GM21619 (cell line): ENCODE data around the gene RIOK2.
"Not testable (repeated sequence)": the region's sequence is repeated elsewhere in the genome, so short reads cannot be mapped to it uniquely, and the experiment has no call there.

ENCODE experiments used
- ATAC-seq: cut with Tn5 transposase; IDR thresholded peaks from one replicate; pipeline ENCODE4 v1.9.1; 2021; ENCODE audit not compliant: unreplicated experiment

The RIOK2 gene

DNA sequence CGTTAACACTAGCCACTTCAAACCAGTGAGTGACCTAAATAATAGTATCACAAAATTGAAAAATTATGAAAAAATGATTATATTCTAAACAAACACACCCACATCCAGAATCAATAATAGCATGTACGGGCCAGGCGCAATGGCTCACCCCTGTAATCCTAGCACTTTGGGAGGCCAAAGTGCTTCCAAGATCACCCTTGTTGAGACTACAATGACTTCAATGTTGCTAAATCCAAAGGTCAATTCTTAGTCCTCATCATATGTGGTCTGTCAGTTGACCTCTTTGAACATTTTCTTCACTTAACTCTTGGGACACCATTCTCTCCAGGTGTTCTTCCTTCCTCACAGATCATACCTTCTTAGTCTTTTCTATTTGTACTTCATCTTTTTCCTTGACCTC lies 11.3 kb downstream of the RIOK2 start:
- no peak for ATAC-seq

DNA sequence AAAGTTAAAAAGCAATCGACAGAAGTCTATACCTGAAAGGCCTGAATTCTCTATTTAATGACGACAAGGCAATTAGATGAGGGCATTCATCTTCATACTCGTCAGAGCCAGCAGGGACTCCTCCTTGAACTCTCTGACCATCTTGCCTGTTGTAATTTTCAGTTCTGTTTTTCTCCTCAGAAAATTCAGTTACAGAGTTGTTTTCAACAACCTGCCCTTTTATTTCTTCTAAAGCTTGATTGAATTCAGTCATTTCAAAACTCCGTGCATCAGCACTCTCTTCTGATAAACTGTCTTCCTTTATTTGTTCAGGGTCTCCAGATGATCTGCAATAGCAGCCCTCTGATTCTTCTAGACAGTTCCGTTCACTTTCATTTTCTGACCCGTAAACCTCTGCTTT lies 15.6 kb downstream of the RIOK2 start:
- peak; percentile 66 for ATAC-seq

- ATAC-seq = no peak
Observed at GRCh38 chr5:97165726-97166125, 17.3 kb downstream of the RIOK2 start.

GRCh38 chr5:97164846-97165245 lies 18.2 kb downstream of the RIOK2 start:
- ATAC-seq = no peak

DNA sequence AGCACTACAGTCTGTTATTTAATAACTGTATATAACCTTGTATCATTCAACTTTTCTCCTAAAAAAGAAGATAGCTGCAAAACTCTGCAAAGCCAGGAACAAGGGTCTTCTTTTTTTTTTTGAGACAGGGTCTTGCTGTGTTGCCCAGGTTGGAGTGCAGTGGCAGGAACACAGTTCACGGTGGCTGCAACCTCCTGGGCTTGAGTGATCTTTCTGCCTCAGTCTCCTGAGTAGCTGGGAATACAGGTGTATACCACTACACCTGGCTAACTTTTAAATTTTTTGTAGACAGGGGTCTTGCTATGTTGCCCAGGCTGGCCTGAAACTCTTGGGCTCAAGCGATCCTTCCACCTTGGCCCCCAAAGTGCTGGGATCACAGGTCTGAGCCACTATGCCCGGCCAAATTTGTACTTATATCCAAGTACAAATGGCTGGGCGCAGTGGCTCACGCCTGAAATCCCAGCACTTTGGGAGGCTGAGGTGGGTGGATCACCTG lies 19.2 kb downstream of the RIOK2 start:
- ATAC-seq = no peak

DNA sequence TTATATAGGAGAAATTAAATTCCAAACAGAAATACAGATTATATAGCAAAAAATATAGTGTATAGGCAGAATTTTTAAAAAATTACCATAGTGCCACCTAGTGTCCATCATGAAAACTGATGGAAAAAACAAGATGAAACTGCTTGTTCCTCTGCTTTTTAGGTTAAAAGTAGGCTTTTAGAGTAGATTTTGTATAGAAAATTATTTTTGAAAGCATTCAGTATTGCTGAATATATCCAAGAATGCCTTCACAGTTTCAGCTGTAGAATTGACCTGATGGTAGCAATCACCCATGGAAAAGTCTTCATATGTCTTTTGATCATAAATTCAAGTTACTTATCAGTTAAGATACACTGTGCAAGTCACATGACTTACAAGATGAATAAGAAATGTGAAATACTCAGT lies 19.7 kb downstream of the RIOK2 start:
- no peak for ATAC-seq

- ATAC-seq = no peak
Observed at GRCh38 chr5:97162045-97162444, 21.0 kb downstream of the RIOK2 start.

DNA sequence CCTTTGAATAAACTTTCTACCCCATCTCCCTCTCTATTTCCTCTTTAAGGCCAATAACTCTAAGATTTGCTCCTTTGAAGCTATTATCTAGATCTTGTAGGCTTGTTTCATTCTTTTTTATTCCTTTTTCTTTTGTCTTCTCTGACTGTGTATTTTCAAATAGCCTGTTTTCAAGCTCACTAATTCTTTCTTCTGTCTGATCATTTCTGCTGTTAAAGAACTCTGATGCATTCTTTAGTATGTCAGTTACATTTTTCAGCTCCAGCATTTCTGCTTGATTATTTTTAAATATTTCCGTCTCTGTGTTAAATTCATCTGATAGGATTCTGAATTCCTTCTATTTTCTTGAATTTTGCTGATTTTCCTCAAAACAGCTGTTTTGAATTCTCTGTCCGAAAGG lies 25.4 kb downstream of the RIOK2 start:
- no peak for ATAC-seq

GRCh38 chr5:97151370-97151769 lies 31.7 kb downstream of the RIOK2 start:
- ATAC-seq = no peak

DNA sequence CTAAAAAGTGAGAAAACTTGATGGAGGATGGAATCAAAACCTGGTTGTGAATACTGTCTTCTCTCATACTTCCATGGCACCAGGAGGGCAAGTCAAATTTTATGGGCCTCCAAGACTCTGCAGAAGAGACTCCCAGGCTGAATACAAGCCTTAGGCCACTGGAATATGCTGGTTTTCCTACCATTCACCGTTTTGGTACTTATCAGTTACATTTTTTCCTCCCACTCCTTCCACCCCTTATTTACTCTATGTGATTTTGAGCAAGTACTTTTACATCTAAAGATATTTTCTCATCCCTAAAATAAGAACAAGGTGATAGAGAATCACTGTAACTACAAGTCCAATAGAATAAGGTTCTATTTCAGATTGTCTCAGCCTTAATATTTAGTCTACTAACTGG lies 32.6 kb downstream of the RIOK2 start:
- no peak for ATAC-seq

DNA sequence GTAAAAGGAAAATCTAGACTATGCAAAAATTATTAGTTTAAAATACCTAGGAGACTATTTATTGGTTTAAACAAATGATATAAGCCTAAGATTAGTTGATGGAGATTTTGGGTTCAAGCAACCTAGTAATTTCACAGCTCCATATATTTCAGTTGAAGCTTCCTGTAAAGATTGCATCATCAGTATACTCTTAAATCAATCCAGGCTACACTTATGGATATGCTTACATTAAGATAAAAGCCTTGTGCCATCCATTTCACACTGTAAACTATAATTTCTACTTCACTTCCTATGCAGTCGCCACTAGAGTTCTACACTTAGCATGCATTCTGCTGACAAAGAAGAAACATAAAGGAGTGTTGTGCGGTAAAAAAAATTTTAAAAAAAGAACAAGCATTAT lies 33.3 kb downstream of the RIOK2 start:
- ATAC-seq = no peak

DNA sequence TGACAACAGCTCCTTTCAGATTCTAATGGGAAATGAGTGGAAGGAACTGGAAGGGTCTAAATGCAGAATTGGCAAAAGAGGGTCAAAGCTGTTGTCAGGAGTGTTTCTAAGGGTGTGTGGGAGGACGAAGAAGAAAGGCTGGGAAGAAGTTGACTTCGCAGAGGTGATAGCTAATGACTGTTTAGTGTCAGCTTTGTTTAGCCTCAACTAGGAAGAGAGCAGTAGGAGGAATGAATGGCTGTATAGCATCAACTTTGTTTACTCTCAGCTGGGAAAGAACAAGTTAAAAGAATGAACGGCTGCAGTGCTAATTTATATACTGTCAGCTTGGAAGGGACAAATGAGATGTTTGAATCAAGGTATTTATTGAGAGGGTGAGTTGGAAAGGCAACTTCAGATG lies 34.8 kb downstream of the RIOK2 start:
- no peak for ATAC-seq

DNA sequence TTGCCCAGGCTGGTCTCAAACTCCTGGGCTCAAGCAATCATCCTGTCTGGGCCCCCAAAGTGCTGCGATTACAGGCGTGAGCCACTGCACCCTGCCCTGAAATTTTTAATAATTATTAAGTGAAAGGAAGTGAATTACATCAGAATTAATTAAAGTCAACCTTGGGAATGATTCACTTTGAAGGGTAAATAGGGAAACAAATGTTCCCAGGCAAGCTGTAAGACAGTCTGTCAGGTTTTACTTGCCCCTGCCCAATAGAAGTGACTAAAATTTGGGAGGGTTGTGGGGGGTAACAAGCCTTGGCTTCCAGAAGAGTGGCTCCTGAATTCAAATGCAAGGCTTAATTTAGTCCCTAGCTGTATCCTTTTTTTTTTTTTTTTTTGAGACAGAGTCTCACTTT lies 39.3 kb downstream of the RIOK2 start:
- no peak for ATAC-seq

- ATAC-seq = peak; percentile 86
Observed at GRCh38 chr5:97142521-97143254, 40.4 kb downstream of the RIOK2 start, which contains the start of gene LIX1. Gene LIX1, minus strand, starts transcription at chr5:97142611. Its CDS starts 35 bp downstream, at chr5:97142576.

DNA sequence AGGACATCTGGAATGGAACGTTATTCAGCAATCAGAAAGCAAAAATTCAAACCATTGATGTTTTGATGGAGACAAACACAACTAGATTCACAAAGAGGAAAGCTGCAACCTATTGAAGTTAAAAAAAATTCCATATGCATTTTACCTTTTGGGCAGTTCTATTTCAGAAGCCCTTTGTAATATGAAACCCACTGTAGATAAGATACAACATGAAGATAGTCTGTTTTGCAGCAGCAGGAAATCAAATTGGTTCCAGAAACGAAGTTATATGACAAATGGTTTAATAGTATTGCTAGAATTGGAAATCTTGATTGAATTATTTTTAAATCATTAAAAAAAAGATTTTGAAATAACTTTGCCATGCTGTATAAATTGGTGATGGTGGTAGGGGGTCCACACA lies 41.5 kb downstream of the RIOK2 start:
- no peak for ATAC-seq

DNA sequence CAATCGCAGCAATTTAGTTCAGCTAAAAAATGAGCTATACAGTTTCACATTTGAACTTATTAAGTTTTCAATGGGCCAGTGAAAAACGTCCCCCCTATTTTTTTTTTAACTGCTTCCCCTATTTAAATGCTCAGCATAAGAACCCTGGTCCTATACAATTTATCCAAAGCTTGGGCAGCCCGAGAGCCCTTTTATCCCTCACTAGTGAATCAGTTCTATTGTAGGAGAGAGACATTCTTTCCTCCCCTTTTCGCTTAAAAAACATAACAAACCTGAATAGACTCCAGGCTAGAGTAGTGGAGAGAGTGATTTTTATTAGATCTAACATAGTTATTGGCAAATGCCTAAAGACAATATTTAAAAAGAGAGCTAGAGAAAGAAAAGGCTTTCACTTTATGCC lies 42.0 kb downstream of the RIOK2 start:
- no peak for ATAC-seq

- ATAC-seq = not testable (repeated sequence)
Observed at GRCh38 chr5:97140250-97140649, 42.8 kb downstream of the RIOK2 start.

DNA sequence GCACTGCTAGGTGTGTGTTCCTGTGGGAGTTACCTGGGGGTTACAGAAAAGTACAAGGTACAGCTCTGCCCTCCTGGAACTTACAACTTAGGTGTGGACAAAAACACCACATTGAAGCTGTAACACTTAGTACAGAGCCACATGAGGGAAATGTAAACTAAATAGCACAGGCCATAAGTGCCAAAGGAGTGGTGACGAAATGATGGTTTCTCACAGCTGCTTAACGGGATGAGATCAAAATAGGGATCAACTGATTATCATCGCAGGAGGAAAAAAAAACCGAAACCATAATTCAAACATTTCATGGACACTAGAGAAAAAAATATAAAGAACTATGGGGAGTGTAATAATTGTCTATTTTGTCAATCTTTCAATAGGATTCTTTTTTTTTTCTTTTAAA lies 46.6 kb downstream of the RIOK2 start:
- ATAC-seq = no peak

- ATAC-seq = no peak
Observed at GRCh38 chr5:97135868-97136267, 47.2 kb downstream of the RIOK2 start.

GRCh38 chr5:97134634-97135033 lies 48.4 kb downstream of the RIOK2 start:
- ATAC-seq = no peak

GRCh38 chr5:97133101-97133500 lies 49.9 kb downstream of the RIOK2 start:
- no peak for ATAC-seq

DNA sequence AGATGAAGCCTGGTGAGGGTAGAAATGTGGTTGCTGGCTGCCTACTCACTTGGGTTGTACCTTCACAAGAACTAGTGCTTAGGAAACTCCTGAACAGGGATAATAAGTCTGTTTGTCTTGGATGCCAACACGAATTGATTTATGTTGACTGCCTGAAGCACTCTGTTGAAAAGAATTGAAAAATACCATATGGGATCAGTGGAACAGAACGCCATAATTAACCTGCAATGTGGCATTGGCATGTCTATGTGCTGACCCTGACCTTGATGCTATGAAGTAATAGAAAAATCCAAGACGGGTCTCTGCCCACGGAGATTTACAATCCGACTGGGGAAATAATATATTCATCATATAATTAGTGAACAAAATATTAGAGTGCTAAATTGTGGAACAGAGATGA lies 51.1 kb downstream of the RIOK2 start:
- ATAC-seq = no peak

DNA sequence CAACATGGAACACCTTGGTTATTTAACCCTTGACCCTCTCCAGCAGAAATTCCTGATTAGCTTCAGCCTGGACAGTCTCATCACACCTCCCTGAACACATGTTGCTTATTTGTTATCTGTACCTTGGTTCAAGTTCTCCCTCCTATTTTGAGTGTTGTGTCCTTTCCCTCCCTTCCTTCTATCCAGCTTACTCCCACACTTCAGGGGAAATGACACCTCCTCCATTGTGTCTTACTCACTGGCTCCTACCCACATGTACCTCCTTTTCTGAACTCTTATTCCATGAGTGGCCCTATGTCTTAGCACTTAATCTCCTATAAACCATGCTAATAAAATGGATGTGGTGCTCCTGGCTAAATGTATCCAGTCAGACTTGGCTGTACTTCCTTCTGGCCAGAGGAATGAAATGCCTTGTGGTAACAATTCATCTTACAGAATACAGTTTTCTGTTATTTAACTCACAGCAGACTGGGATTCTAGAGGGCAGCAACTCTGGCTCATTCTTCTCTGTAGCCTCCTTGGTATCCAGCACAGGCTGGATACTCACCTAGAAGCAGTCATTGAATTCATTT lies 51.8 kb downstream of the RIOK2 start:
- no peak for ATAC-seq
